Mucosa of rectum (tissue), 2 donors: Measurements from ENCODE around the gene LYAR.
"Not testable (repeated sequence)": the region's sequence is repeated elsewhere in the genome, so short reads cannot be mapped to it uniquely, and the experiment has no call there.

Source experiments
- H3K27ac ChIP-seq, 2 donors: one replicate each; pipeline ENCODE4 v1.7.0; 2013; ENCODE audit warnings: inconsistent platforms in 2 of 2, low read depth in 2 of 2, low read length in 2 of 2
- H3K27me3 ChIP-seq, 2 donors: one replicate each; pipeline ENCODE4 v1.7.0; 2013; ENCODE audit warnings: low read length in 2 of 2; ENCODE audit not compliant: control insufficient read depth in 2 of 2, insufficient read depth in 2 of 2
- H3K36me3 ChIP-seq, 2 donors: one replicate each; pipeline ENCODE4 v1.7.0; 2013; ENCODE audit warnings: low read length in 2 of 2; ENCODE audit not compliant: control insufficient read depth in 2 of 2, insufficient read depth in 2 of 2
- H3K4me1 ChIP-seq, 2 donors: one replicate each; pipeline ENCODE4 v1.7.0; 2013; ENCODE audit warnings: low read length in 2 of 2, mild to moderate bottlenecking in 1 of 2; ENCODE audit not compliant: control insufficient read depth in 2 of 2, insufficient read depth in 2 of 2
- H3K4me3 ChIP-seq, 2 donors: one replicate each; pipeline ENCODE4 v1.7.0; 2013; ENCODE audit warnings: low read length in 2 of 2
- H3K9ac ChIP-seq, 2 donors: one replicate each; pipeline ENCODE4 v1.7.0; 2013; ENCODE audit warnings: low read length in 2 of 2, low read depth in 1 of 2, mild to moderate bottlenecking in 1 of 2
- H3K9me3 ChIP-seq, 2 donors: one replicate each; pipeline ENCODE4 v1.7.0; 2013; ENCODE audit warnings: low read length in 2 of 2; ENCODE audit not compliant: control insufficient read depth in 2 of 2
- donor health status: healthy.
- donor health status: Normal muscosa, but diverticular disease.

The LYAR gene

GRCh38 chr4:4249342-4249741 is 40.6 kb downstream of the LYAR start:
- H3K9ac ChIP-seq, result peak overlapping the region in 1 of 2 donors; percentile 91
- peak overlapping the region in 1 of 2 donors; percentile 95 for H3K27ac ChIP-seq
- peak overlapping the region; percentile 86 to 96 for H3K4me3 ChIP-seq

GRCh38 chr4:4248885-4249203 is 41.1 kb downstream of the LYAR start:
- peak overlapping the region; percentile 91 to 92 for H3K9ac ChIP-seq
- peaks cover 13 to 16% of the 10 kb centered on the region in 2 donors for H3K36me3 ChIP-seq

More at GRCh38 chr4:4249342-4249741, 40.6 kb downstream of the LYAR start:
- H3K9me3 ChIP-seq, H3K27me3 ChIP-seq: not testable (repeated sequence)
- peaks cover 9 to 12% of the 10 kb centered on the region in 2 donors for H3K36me3 ChIP-seq
- H3K4me1 ChIP-seq, result peaks cover 9 to 15% of the 10 kb centered on the region in 2 donors

GRCh38 chr4:4248029-4248884 is 41.7 kb downstream of the LYAR start, which contains the start of gene TMEM128:
TSS of gene TMEM128 (minus strand) at chr4:4248223. CDS start at chr4:4248202, 21 bp downstream.
- peaks cover 18 to 21% of the 10 kb centered on the region in 2 donors for H3K36me3 ChIP-seq
- H3K4me1 ChIP-seq, result peaks cover 9 to 15% of the 10 kb centered on the region in 2 donors
- H3K9me3 ChIP-seq, result no peaks in the 10 kb centered on the region
- no peaks in the 10 kb centered on the region for H3K27me3 ChIP-seq
- peak within 1 kb of the TSS; percentile 92 to 95 for H3K27ac ChIP-seq
- peak within 1 kb of the TSS; percentile 91 to 92 for H3K9ac ChIP-seq
- H3K4me3 ChIP-seq, result peak within 1 kb of the TSS; percentile 86 to 96

More at GRCh38 chr4:4248885-4249203, 41.1 kb downstream of the LYAR start:
- no peaks in the 10 kb centered on the region for H3K27me3 ChIP-seq
- no peaks in the 10 kb centered on the region for H3K9me3 ChIP-seq
- H3K4me1 ChIP-seq, result peaks cover 9 to 15% of the 10 kb centered on the region in 2 donors
- H3K4me3 ChIP-seq, result peak overlapping the region; percentile 86 to 96
- peak overlapping the region; percentile 92 to 95 for H3K27ac ChIP-seq

DNA sequence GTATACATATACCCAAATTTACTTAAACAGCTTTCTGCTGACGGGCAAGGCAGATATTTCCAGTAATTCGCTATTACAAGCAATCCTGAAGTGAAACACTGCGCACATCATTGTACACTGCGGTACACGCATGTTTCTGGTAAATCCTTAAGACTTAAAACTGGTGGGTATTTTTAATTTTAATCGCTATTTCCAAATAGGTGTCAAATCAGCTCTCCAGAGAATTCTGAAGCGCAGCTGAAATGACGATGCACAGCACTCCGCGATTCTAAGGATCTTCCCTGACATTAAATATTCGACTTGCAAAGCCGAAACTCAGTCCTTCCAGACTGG is 42.3 kb downstream of the LYAR start:
- H3K4me3 ChIP-seq, result peak overlapping the region; percentile 86 to 96
- H3K4me1 ChIP-seq, result peaks cover 9 to 15% of the 10 kb centered on the region in 2 donors
- no peaks in the 10 kb centered on the region for H3K9me3 ChIP-seq
- H3K27ac ChIP-seq, result peak overlapping the region; percentile 92 to 95
- H3K9ac ChIP-seq, result peak overlapping the region; percentile 91 to 92
- peaks cover 19 to 21% of the 10 kb centered on the region in 2 donors for H3K36me3 ChIP-seq
- H3K27me3 ChIP-seq, result no peaks in the 10 kb centered on the region

DNA sequence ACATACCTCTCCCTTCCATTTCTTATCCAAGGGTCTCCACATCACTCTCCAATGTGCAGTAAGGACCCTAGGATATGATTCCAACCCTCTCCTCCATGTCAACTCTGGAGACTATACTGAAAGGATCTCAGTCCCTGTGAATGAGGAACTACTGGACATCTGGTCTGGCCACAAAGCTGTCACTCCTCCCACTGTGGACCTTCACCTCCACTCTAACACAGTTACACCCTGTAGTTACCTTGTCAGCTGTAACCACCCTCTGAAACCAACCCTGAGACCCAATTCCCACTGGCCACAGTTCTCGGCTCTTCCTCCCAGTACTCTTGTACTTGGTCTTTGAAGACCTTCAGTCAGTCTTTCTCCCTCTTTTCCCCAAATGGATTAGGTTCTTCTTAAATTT is 44.8 kb downstream of the LYAR start:
- Histone ChIP-seq H3K9ac (peak overlapping the region in 1 of 2 donors; percentile 4), H3K36me3 (peaks cover 30 to 32% of the 10 kb centered on the region in 2 donors), H3K4me1 (peaks cover 9 to 15% of the 10 kb centered on the region in 2 donors), H3K27me3 (no peaks in the 10 kb centered on the region), H3K9me3 (no peaks in the 10 kb centered on the region), H3K27ac (peak overlapping the region; percentile 17 to 55), H3K4me3 (peak overlapping the region in 1 of 2 donors; percentile 5)

GRCh38 chr4:4239551-4239950 is 50.4 kb downstream of the LYAR start:
- H3K4me3 ChIP-seq, H3K27me3 ChIP-seq, H3K9ac ChIP-seq, H3K9me3 ChIP-seq, H3K27ac ChIP-seq, H3K4me1 ChIP-seq: not testable (repeated sequence)
- peaks cover 38 to 44% of the 10 kb centered on the region in 2 donors for H3K36me3 ChIP-seq

DNA sequence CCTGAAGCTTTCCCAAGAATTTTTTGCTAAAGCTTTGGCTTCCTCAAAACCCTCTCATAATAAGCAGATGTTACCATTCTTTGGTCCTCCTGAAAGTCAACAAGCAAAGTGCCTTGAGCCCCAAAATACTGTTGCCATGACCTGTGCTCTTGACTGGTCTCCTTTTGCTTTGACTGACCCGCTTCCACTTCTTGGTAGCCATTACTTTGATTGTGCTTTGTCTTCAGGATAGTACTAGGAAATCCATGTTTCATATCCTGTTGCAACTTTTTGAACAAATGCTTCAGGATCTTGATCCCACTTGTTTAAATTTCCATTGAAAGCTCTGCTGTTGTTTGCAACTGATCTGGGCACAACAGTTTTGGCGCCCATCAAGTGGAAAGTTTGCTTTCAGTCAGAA is 56.3 kb downstream of the LYAR start:
- Histone ChIP-seq H3K9me3 (peaks cover 0 to 5% of the 10 kb centered on the region in 2 donors), H3K9ac (no peak overlapping the region), H3K36me3 (peaks cover 8 to 15% of the 10 kb centered on the region in 2 donors), H3K27ac (no peak overlapping the region), H3K4me3 (no peak overlapping the region), H3K4me1 (no peaks in the 10 kb centered on the region), H3K27me3 (no peaks in the 10 kb centered on the region)

GRCh38 chr4:4228356-4228668 is 61.6 kb downstream of the LYAR start:
- no peaks in the 10 kb centered on the region for H3K36me3 ChIP-seq
- H3K9ac ChIP-seq, result no peak overlapping the region
- no peak overlapping the region for H3K4me3 ChIP-seq
- H3K27me3 ChIP-seq, result peaks cover 4 to 9% of the 10 kb centered on the region in 2 donors
- peaks cover 0 to under 1% of the 10 kb centered on the region in 2 donors for H3K9me3 ChIP-seq
- H3K27ac ChIP-seq, result no peak overlapping the region
- no peaks in the 10 kb centered on the region for H3K4me1 ChIP-seq

- no peak overlapping the region for H3K27ac ChIP-seq
- H3K9me3 ChIP-seq, result no peaks in the 10 kb centered on the region
- no peaks in the 10 kb centered on the region for H3K4me1 ChIP-seq
- H3K27me3 ChIP-seq, result peaks cover 4 to 9% of the 10 kb centered on the region in 2 donors
- no peak overlapping the region for H3K4me3 ChIP-seq
- H3K36me3 ChIP-seq, result no peaks in the 10 kb centered on the region
- H3K9ac ChIP-seq, result no peak overlapping the region
These were observed 62.2 kb downstream of the LYAR start for GRCh38 chr4:4227510-4228355.
